ENCODE data around the gene PLCB3. TPM values are rescaled to one million over a fixed set of nuclear protein-coding genes. Genes with fewer than 3 reads are reported as not detected.
A peak's percentile ranks its signal among the peaks of the same experiment; 100 is the strongest.

Gene PLCB3
- total and polyA plus RNA-seq, 12 donors = 5.0 to 89.5 (median 41.2) TPM

GRCh38 chr11:64291262-64291751 is 40.0 kb downstream of the PLCB3 start, which contains the start of gene KCNK4:
TSS of gene KCNK4 (plus strand) at chr11:64291302. CDS start at chr11:64293019, 1,717 bp downstream.
- no peaks in the 10 kb centered on the region for H3K9me3 ChIP-seq (replicated peaks in 1 of 3)
- no peak within 1 kb of the TSS for H3K27ac ChIP-seq
- peaks cover 30% of the 10 kb centered on the region for H3K27me3 ChIP-seq
- H3K4me1 ChIP-seq (replicated peaks in 1 of 2) = peaks cover 3 to 12% of the 10 kb centered on the region in 2 donors
- H3K36me3 ChIP-seq (replicated peaks in 1 of 2) = no peaks in the 10 kb centered on the region
- DNase-seq = no peak
- TF ChIP-seq, protein P1, sequence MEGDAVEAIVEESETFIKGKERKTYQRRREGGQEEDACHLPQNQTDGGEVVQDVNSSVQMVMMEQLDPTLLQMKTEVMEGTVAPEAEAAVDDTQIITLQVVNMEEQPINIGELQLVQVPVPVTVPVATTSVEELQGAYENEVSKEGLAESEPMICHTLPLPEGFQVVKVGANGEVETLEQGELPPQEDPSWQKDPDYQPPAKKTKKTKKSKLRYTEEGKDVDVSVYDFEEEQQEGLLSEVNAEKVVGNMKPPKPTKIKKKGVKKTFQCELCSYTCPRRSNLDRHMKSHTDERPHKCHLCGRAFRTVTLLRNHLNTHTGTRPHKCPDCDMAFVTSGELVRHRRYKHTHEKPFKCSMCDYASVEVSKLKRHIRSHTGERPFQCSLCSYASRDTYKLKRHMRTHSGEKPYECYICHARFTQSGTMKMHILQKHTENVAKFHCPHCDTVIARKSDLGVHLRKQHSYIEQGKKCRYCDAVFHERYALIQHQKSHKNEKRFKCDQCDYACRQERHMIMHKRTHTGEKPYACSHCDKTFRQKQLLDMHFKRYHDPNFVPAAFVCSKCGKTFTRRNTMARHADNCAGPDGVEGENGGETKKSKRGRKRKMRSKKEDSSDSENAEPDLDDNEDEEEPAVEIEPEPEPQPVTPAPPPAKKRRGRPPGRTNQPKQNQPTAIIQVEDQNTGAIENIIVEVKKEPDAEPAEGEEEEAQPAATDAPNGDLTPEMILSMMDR (IDR thresholded peaks at IDR 0.05) = no peak
- TF ChIP-seq POLR2A (IDR thresholded peaks at IDR 0.05) = no peak
- WGBS, 4 donors = 0 to 4% (median 3%) methylated on average over 1 to 45 of the region's 45 CpGs; no CpG with 5 or more reads in 1 of the 4 donors
- intact Hi-C loops (cut with DNase I) = loop anchor here in 1 of 2 donors (10.0 kb wide), 1 partner anchor 287 kb away; no protein-coding TSS in a partner anchor
- peak within 1 kb of the TSS in 1 of 4 donors; percentile 35 for H3K4me3 ChIP-seq

GRCh38 chr11:64291752-64292459 is 40.6 kb downstream of the PLCB3 start:
- H3K4me1 ChIP-seq (replicated peaks in 1 of 2) = peaks cover 0 to 10% of the 10 kb centered on the region in 2 donors
- no peaks in the 10 kb centered on the region for H3K36me3 ChIP-seq (replicated peaks in 1 of 2)
- no peak for DNase-seq
- H3K27ac ChIP-seq = no peak overlapping the region
- H3K4me3 ChIP-seq = peak overlapping the region in 1 of 4 donors; percentile 35
- TF ChIP-seq, protein P1 (IDR thresholded peaks at IDR 0.05) = no peak
- no peak for TF ChIP-seq POLR2A (IDR thresholded peaks at IDR 0.05)
- WGBS, 4 donors = 0 to 1% (median 0%) methylated on average over 4 to 96 of the region's 96 CpGs; no CpG with 5 or more reads in 1 of the 4 donors
- peaks cover 33% of the 10 kb centered on the region for H3K27me3 ChIP-seq
- H3K9me3 ChIP-seq (replicated peaks in 1 of 3) = no peaks in the 10 kb centered on the region
- intact Hi-C loops (cut with DNase I) = loop anchor here in 1 of 2 donors (10.0 kb wide), 1 partner anchor 287 kb away; no protein-coding TSS in a partner anchor

GRCh38 chr11:64292460-64293254 is 41.3 kb downstream of the PLCB3 start:
- TF ChIP-seq POLR2A (IDR thresholded peaks at IDR 0.05) = no peak
- TF ChIP-seq, protein P1 (IDR thresholded peaks at IDR 0.05) = no peak
- intact Hi-C loops (cut with DNase I) = loop anchor here in 1 of 2 donors (10.0 kb wide), 1 partner anchor 288 kb away; no protein-coding TSS in a partner anchor
- Histone ChIP-seq H3K4me1 (replicated peaks in 1 of 2) (peaks cover 0 to 10% of the 10 kb centered on the region in 2 donors), H3K4me3 (no peak overlapping the region), H3K9me3 (replicated peaks in 1 of 3) (no peaks in the 10 kb centered on the region), H3K36me3 (replicated peaks in 1 of 2) (no peaks in the 10 kb centered on the region), H3K27me3 (peaks cover 41% of the 10 kb centered on the region), H3K27ac (no peak overlapping the region)
- DNase-seq = no peak
- WGBS, 4 donors = 41 to 53% (median 49%) methylated on average over 12 to 42 of the region's 42 CpGs

- H3K27me3 ChIP-seq = peaks cover 61% of the 10 kb centered on the region
Measured at GRCh38 chr11:64294774-64295173, 43.4 kb downstream of the PLCB3 start.

More at GRCh38 chr11:64294774-64295173, 43.4 kb downstream of the PLCB3 start:
- Histone ChIP-seq H3K27ac (no peak overlapping the region), H3K4me3 (no peak overlapping the region), H3K9me3 (replicated peaks in 1 of 3) (no peaks in the 10 kb centered on the region), H3K4me1 (replicated peaks in 1 of 2) (peaks cover 8 to 20% of the 10 kb centered on the region in 2 donors), H3K36me3 (replicated peaks in 1 of 2) (no peaks in the 10 kb centered on the region)
- WGBS, 4 donors = 37 to 54% (median 40%) methylated on average over 3 of the region's 3 CpGs
- no peak for TF ChIP-seq POLR2A (IDR thresholded peaks at IDR 0.05)
- TF ChIP-seq, protein P1 (IDR thresholded peaks at IDR 0.05) = no peak
- intact Hi-C loops (cut with DNase I) = loop anchor here in 1 of 2 donors (5.0 to 10.0 kb wide), 2 partner anchors 87 to 290 kb away; partner anchors contain the start of gene FERMT3
- no peak for DNase-seq
